GM18505 (cell line): ENCODE results near the gene HHEX.
"Not testable (repeated sequence)": the region's sequence is repeated elsewhere in the genome, so short reads cannot be mapped to it uniquely, and the experiment has no call there.

Source experiments
- ATAC-seq: cut with Tn5 transposase; IDR thresholded peaks from one replicate; pipeline ENCODE4 v1.9.1; 2021; ENCODE audit not compliant: unreplicated experiment
- POLR2A ChIP-seq: IDR thresholded peaks from 4 replicates; pipeline ENCODE4 v1.6.1; 2011; ENCODE audit warnings: borderline replicate concordance; ENCODE audit not compliant: insufficient read depth, insufficient read length; ENCODE audit errors: extremely low read depth

The HHEX gene

DNA sequence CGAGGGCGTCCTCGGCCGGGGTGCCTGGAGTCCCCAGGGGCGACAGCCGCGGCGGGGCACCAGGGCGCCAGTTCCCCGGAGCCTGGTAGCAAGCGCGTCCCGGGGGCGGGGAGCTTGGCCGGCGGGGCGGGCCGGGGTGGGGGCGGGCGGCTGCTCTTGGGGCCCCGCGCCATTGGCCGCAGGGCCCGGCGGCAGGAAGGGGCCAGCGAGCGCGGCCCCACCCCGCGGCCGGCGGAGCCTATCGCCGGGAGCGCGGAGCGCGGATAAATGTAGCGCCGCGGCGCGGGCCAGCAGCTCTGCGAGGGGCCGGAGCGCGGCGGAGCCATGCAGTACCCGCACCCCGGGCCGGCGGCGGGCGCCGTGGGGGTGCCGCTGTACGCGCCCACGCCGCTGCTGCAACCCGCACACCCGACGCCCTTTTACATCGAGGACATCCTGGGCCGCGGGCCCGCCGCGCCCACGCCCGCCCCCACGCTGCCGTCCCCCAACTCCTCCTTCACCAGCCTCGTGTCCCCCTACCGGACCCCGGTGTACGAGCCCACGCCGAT lies at the start of gene HHEX:
HHEX (plus strand) TSS at position 293 of the 548 bp plus-strand sequence; CDS start at position 325, 32 bp downstream.
- ATAC-seq = peak; percentile 51
- peak; percentile 63 for TF ChIP-seq POLR2A

GRCh38 chr10:92640107-92640506 lies 49.6 kb upstream of the HHEX start:
- no peak for TF ChIP-seq POLR2A

DNA sequence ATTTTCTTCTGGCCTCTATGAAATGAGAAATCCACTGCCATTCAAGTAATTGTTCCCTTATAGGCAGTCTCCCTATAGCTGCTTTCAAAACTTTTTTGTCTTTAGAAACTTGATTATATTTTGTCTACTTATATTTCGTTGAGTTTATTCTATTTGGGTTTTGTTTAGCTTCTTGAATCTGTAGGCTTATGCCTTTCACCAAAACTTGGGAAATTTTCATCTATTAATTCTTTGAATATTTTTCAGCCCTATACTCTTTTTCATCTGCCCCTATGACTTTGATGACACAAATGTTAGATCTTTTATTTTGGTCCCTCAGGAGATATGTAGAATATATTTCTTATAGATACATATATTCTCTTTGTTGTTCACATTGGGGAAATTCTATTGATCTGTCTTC lies 48.3 kb upstream of the HHEX start:
- TF ChIP-seq POLR2A = no peak
- no peak for ATAC-seq

More at GRCh38 chr10:92640107-92640506, 49.6 kb upstream of the HHEX start:
- no peak for ATAC-seq

GRCh38 chr10:92644921-92645320 lies 44.8 kb upstream of the HHEX start:
- no peak for TF ChIP-seq POLR2A
- no peak for ATAC-seq

DNA sequence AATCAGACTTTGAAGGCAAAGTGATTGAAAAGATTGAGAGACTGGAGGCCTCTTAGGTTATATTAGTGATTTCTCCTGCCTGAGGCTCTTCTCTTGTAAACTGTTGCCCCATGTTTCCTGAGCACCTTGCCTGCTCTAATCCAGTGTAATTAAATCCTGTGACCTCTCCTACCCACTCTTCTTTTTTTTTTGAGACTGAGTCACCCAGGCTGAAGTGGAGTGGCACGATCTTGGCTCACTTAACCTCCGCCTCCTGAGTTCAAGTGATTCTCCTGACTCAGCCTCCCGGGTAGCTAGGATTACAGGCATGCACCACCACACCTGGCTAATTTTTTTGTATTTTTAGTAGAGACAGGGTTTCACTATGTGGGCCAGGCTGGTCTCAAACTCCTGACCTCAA lies 38.9 kb upstream of the HHEX start:
- not testable (repeated sequence) for ATAC-seq

DNA sequence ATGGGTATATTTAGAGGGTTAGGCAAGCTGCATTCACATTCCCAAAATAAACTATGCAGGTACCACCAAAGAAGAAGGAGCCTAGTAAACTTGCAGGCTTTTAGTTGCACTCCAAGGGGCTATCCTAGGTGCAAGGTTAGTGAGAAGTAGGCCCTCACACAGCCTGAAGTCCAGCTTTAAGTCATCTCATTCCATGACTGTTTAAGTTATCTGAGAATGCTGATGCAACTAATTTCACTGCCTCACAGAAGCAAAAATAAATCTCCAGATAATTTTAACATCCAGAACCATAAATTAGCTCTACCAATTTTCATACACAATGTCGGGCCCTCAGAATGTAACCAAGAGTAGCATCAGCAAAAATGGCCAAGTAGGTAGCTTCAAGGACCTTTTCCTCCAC lies 34.3 kb upstream of the HHEX start:
- TF ChIP-seq POLR2A = no peak
- ATAC-seq = no peak

DNA sequence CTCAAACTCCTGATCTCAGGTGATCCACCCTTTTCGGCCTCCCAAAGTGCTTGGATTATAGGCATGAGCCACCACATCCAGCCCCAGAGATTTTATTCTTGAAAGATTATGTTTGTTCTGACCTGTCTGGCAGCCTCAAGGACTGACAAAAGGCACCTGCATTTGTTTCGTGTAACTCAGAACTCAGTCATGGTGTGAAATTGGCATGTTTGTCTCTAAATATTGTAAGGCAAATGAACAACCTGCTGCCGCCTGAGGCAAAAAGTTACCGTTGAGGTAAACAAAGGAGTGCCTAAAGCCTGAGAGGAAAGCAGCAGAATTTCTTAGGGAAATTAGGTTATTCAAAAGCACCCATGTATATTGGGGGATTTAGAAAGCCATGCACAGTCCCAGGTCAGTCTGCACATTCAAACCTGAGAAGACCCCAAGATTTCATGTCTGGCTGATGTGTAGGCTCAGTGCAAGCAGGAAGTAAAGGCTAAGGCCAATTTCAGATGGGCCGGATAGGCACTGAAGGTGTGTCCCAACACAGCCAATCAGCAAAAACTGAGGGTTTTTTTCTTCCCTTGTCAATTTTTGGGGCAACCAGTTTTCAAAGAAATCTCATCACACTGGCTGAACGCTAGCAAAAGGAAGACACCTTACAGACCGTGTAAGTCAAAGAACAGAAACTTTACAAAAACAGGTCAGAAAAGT lies 33.3 kb upstream of the HHEX start:
- no peak for ATAC-seq

GRCh38 chr10:92657024-92657423 lies 32.7 kb upstream of the HHEX start:
- no peak for TF ChIP-seq POLR2A
- ATAC-seq = no peak

More for the DNA sequence above, 33.3 kb upstream of the HHEX start:
- no peak for TF ChIP-seq POLR2A

- ATAC-seq = no peak
- no peak for TF ChIP-seq POLR2A
Observed at GRCh38 chr10:92662848-92663247, 26.9 kb upstream of the HHEX start.

GRCh38 chr10:92664322-92664721 lies 25.4 kb upstream of the HHEX start:
- TF ChIP-seq POLR2A = no peak
- ATAC-seq = no peak

- TF ChIP-seq POLR2A = no peak
- ATAC-seq = no peak
Observed at GRCh38 chr10:92667078-92667477, 22.7 kb upstream of the HHEX start.

- ATAC-seq = no peak
- no peak for TF ChIP-seq POLR2A
Observed at GRCh38 chr10:92677708-92678107, 12.0 kb upstream of the HHEX start.

DNA sequence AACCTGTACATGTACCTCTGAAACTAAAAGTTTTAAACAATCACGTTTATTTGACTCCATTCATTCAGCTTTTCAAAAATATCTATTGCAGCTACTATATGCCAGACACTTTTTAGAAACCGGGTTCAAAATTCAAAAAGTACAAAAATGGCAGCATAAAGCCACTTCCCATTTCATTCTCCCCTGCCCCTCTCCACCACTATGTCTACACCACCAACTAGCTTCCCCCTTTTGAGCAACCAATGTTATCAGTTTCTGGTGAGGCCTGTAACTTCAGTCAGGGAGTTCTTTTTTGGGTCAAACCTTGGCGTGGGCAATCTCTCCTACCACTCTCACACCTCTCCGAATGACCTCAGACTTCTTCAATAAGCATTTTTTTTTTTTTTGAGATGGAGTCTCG lies 11.5 kb upstream of the HHEX start:
- no peak for ATAC-seq
- TF ChIP-seq POLR2A = no peak

GRCh38 chr10:92681306-92681834 lies 8.4 kb upstream of the HHEX start:
- no peak for TF ChIP-seq POLR2A
- ATAC-seq = no peak
